OCI-LY1 (cell line): ENCODE results near the gene POLR2I.

Experiments used
- H2AFZ ChIP-seq: fragments of 200-600 bp; sonication (generic), shearing (Covaris generic); 2 replicates; pipeline ENCODE4 v1.6.0; 2014; ENCODE audit warnings: antibody characterized with exemption, mild to moderate bottlenecking, low read length
- H3F3A ChIP-seq: fragments of 200-600 bp; sonication (generic), shearing (Covaris generic); 2 replicates; pipeline ENCODE4 v1.6.0; 2014; ENCODE audit warnings: mild to moderate bottlenecking, antibody characterized with exemption, low read length, moderate library complexity; ENCODE audit not compliant: insufficient read depth
- H3K27ac ChIP-seq: fragments of 200-600 bp; sonication (generic); 2 replicates; pipeline ENCODE4 v1.5.1; 2014; ENCODE audit warnings: low read length, mixed run types, mild to moderate bottlenecking, low read depth; ENCODE audit not compliant: poor library complexity, severe bottlenecking
- H3K27me3 ChIP-seq: fragments of 200-600 bp; sonication (generic); 2 replicates; pipeline ENCODE4 v1.6.0; 2014; ENCODE audit warnings: antibody characterized with exemption, mild to moderate bottlenecking, low read length, moderate library complexity; ENCODE audit not compliant: insufficient read depth
- H3K36me3 ChIP-seq: fragments of 200-600 bp; sonication (generic); 2 replicates; pipeline ENCODE4 v1.6.1; 2014; ENCODE audit warnings: mild to moderate bottlenecking, antibody characterized with exemption, low read length, moderate library complexity, mixed read lengths; ENCODE audit not compliant: insufficient read depth
- H3K4me1 ChIP-seq: fragments of 200-600 bp; sonication (generic); 2 replicates; pipeline ENCODE4 v1.5.1; 2014; ENCODE audit warnings: mild to moderate bottlenecking, low read length, moderate library complexity; ENCODE audit not compliant: insufficient read depth, severe bottlenecking
- H3K4me2 ChIP-seq: fragments of 200-600 bp; sonication (generic), shearing (Covaris generic); 2 replicates; pipeline ENCODE4 v1.6.1; 2014; ENCODE audit warnings: low read length
- H3K4me3 ChIP-seq: fragments of 200-600 bp; sonication (generic); 2 replicates; pipeline ENCODE4 v1.5.1; 2014; ENCODE audit warnings: low read length, low read depth, mild to moderate bottlenecking, mixed read lengths; ENCODE audit not compliant: poor library complexity, severe bottlenecking
- H3K79me2 ChIP-seq: fragments of 200-600 bp; shearing (Covaris generic); 2 replicates; pipeline ENCODE4 v1.6.1; 2016; ENCODE audit warnings: mixed run types, low read length, mixed read lengths; ENCODE audit not compliant: insufficient read depth
- H3K9ac ChIP-seq: fragments of 200-600 bp; sonication (generic), shearing (Covaris generic); 2 replicates; pipeline ENCODE4 v1.6.1; 2014; ENCODE audit warnings: mild to moderate bottlenecking, low read length, mixed read lengths
- H3K9me2 ChIP-seq: fragments of 200-600 bp; sonication (generic), shearing (Covaris generic); 2 replicates; pipeline ENCODE4 v1.6.1; 2014; ENCODE audit warnings: low read depth, mild to moderate bottlenecking, low read length, mixed read lengths
- H3K9me3 ChIP-seq: fragments of 200-600 bp; shearing (Covaris generic); 2 replicates; pipeline ENCODE4 v1.6.1; 2014; ENCODE audit warnings: low read length, mixed read lengths
- H4K20me1 ChIP-seq: fragments of 200-600 bp; sonication (generic), shearing (Covaris generic); 2 replicates; pipeline ENCODE4 v1.6.0; 2016; ENCODE audit warnings: mild to moderate bottlenecking, low read length; ENCODE audit not compliant: insufficient read depth
- CTCF ChIP-seq: fragments of 200-600 bp; sonication (generic), shearing (Covaris generic); IDR thresholded peaks from 2 replicates; pipeline ENCODE4 v1.5.1; 2017; ENCODE audit warnings: mild to moderate bottlenecking, antibody characterized with exemption, low read length, moderate library complexity, mixed read lengths
- EZH2 ChIP-seq: fragments of 200-600 bp; sonication (generic), shearing (Covaris generic); IDR thresholded peaks from 2 replicates; pipeline ENCODE4 v1.8.0; 2017; ENCODE audit warnings: borderline replicate concordance, mixed run types, mild to moderate bottlenecking, antibody characterized with exemption, low read length, moderate library complexity, mixed read lengths

Gene POLR2I

GRCh38 chr19:36144624-36145023 is 29.9 kb upstream of the POLR2I start:
- peaks cover 59% of the 10 kb centered on the region for H3K36me3 ChIP-seq
- no peaks in the 10 kb centered on the region for H3K9me3 ChIP-seq
- no peak overlapping the region for H3K27ac ChIP-seq
- no peak overlapping the region for H3K4me3 ChIP-seq
- H3K9me2 ChIP-seq = no peaks in the 10 kb centered on the region
- H3K79me2 ChIP-seq = no peaks in the 10 kb centered on the region
- H2AFZ ChIP-seq = no peak overlapping the region
- H3K9ac ChIP-seq = no peak overlapping the region
- no peak overlapping the region for H3K4me2 ChIP-seq
- H3F3A ChIP-seq = no peaks in the 10 kb centered on the region
- peaks cover 6% of the 10 kb centered on the region for H3K4me1 ChIP-seq
- H3K27me3 ChIP-seq = no peaks in the 10 kb centered on the region
- no peak for TF ChIP-seq EZH2
- TF ChIP-seq CTCF = no peak
- no peaks in the 10 kb centered on the region for H4K20me1 ChIP-seq

- Histone ChIP-seq H3K27ac (no peak overlapping the region), H2AFZ (no peak overlapping the region), H3K4me3 (no peak overlapping the region), H3K9me2 (no peaks in the 10 kb centered on the region), H3K4me2 (no peak overlapping the region), H3K9me3 (no peaks in the 10 kb centered on the region), H3K27me3 (no peaks in the 10 kb centered on the region), H3K9ac (no peak overlapping the region), H3K36me3 (peaks cover 44% of the 10 kb centered on the region), H3K4me1 (peaks cover 10% of the 10 kb centered on the region), H4K20me1 (no peaks in the 10 kb centered on the region), H3K79me2 (no peaks in the 10 kb centered on the region), H3F3A (no peaks in the 10 kb centered on the region)
- TF ChIP-seq CTCF (no peak), EZH2 (no peak)
Observed at GRCh38 chr19:36142496-36142895, 27.8 kb upstream of the POLR2I start.

- no peak overlapping the region for H2AFZ ChIP-seq
- peaks cover 41% of the 10 kb centered on the region for H3K36me3 ChIP-seq
- H3F3A ChIP-seq = no peaks in the 10 kb centered on the region
- no peak overlapping the region for H3K9ac ChIP-seq
- no peak overlapping the region for H3K4me3 ChIP-seq
- no peaks in the 10 kb centered on the region for H3K9me2 ChIP-seq
- H3K9me3 ChIP-seq = no peaks in the 10 kb centered on the region
- no peaks in the 10 kb centered on the region for H3K79me2 ChIP-seq
- no peaks in the 10 kb centered on the region for H3K27me3 ChIP-seq
- peaks cover 13% of the 10 kb centered on the region for H3K4me1 ChIP-seq
- no peak overlapping the region for H3K27ac ChIP-seq
- H3K4me2 ChIP-seq = no peak overlapping the region
- TF ChIP-seq CTCF = no peak
- no peak for TF ChIP-seq EZH2
- no peaks in the 10 kb centered on the region for H4K20me1 ChIP-seq
Observed at GRCh38 chr19:36142046-36142445, 27.4 kb upstream of the POLR2I start.
